ENCODE data around the gene PDZD2.

DNA sequence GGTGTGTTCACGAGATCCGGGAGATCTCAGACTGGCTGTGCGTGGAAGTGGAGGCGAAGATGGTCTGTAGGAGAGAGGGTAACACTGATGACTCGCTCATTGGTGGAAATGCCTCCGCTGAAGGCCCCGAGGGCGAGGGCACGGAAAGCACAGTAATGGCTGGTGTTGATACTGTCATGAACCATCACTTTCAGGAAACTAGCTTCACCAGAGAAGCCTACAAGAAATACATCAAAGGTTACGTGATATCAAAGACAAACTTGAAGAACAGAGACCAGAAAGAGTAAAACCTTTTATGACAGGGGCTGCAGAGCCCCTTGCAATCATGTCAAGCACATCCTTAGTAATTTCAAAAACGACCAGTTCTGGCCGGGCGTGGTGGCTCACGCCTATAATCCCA, 269.5 kb downstream of the PDZD2 start:
- TF ChIP-seq, protein P1, sequence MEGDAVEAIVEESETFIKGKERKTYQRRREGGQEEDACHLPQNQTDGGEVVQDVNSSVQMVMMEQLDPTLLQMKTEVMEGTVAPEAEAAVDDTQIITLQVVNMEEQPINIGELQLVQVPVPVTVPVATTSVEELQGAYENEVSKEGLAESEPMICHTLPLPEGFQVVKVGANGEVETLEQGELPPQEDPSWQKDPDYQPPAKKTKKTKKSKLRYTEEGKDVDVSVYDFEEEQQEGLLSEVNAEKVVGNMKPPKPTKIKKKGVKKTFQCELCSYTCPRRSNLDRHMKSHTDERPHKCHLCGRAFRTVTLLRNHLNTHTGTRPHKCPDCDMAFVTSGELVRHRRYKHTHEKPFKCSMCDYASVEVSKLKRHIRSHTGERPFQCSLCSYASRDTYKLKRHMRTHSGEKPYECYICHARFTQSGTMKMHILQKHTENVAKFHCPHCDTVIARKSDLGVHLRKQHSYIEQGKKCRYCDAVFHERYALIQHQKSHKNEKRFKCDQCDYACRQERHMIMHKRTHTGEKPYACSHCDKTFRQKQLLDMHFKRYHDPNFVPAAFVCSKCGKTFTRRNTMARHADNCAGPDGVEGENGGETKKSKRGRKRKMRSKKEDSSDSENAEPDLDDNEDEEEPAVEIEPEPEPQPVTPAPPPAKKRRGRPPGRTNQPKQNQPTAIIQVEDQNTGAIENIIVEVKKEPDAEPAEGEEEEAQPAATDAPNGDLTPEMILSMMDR (IDR thresholded peaks at IDR 0.05) = no peak
- TF ChIP-seq POLR2A (IDR thresholded peaks at IDR 0.05) = no peak

Measured in heart left ventricle (tissue), 13 donors.